Esophagus (tissue), 2 donors: ENCODE results near the gene GRM8. TPM values are rescaled to one million over a fixed set of nuclear protein-coding genes. Genes with fewer than 3 reads are reported as not detected.

Experiments
- H3K27ac ChIP-seq, 2 donors: one replicate each; pipeline ENCODE4 v1.5.1; 2013; ENCODE audit warnings: low read depth in 2 of 2, mild to moderate bottlenecking in 2 of 2, inconsistent platforms in 1 of 2, low read length in 1 of 2, moderate library complexity in 1 of 2
- H3K27me3 ChIP-seq, 2 donors: one replicate each; pipeline ENCODE4 v1.6.1; 2013; ENCODE audit warnings: low read length in 2 of 2, control low read depth in 1 of 2, mild to moderate bottlenecking in 1 of 2; ENCODE audit not compliant: insufficient read depth in 2 of 2, control insufficient read depth in 1 of 2
- H3K36me3 ChIP-seq, 2 donors: one replicate each; pipeline ENCODE4 v1.6.1; 2013; ENCODE audit warnings: low read length in 1 of 2; ENCODE audit not compliant: control insufficient read depth in 2 of 2, insufficient read depth in 2 of 2
- H3K4me1 ChIP-seq, 2 donors: one replicate each; pipeline ENCODE4 v1.6.1; 2013; ENCODE audit warnings: low read length in 1 of 2; ENCODE audit not compliant: control insufficient read depth in 2 of 2, insufficient read depth in 2 of 2
- H3K4me3 ChIP-seq, 2 donors: one replicate each; pipeline ENCODE4 v1.5.1; 2013; ENCODE audit warnings: low read length in 2 of 2, mild to moderate bottlenecking in 2 of 2, low read depth in 1 of 2, moderate library complexity in 1 of 2
- H3K9me3 ChIP-seq, 2 donors: one replicate each; pipeline ENCODE4 v1.6.1; 2013; ENCODE audit warnings: mild to moderate bottlenecking in 2 of 2, low read depth in 1 of 2, low read length in 1 of 2, moderate library complexity in 1 of 2; ENCODE audit not compliant: control insufficient read depth in 2 of 2, insufficient read depth in 1 of 2
- WGBS, 2 donors: extraction: QIAGEN DNeasy Blood & Tissue Kit; methylation state at CpG; one replicate each; pipeline ENCODE4 v1.1.7; 2013; 5-methylcytosine and 5-hydroxymethylcytosine counted together
- polyA plus RNA-seq, 2 donors: library from polyadenylated mRNA; stranded (reverse); fragments of 200-250 nt; gene quantifications; one replicate each; pipeline ENCODE4 v1.2.3, GENCODE V29; 2013
- donor health status: healthy with polysubstance abuse.
- donor health status: Bipolar disorder and iron deficiency.

Gene GRM8
- polyA plus RNA-seq, 2 donors: 0.19 TPM; not detected in 1

DNA sequence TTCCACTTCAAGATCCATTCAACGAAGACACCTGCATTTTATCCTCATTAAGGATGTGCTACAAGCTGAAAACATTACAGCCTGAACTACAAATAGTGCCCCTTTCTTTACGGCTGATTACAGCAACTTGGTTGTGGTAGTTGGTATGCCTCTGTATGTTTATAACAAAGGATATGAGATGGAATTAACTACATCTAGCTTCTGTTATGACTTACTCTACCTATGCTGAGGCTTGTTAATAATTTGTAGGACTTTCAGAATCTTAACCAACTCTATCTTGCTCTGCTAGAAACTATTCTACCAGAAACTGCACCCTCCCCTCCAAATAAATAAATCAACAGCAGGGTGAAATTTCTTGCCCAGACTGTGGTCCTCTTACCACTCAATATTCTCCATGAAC is 448.1 kb downstream of the GRM8 start:
- WGBS, 2 donors: 31 to 43% methylated on average over 2 of the region's 2 CpGs
- Histone ChIP-seq H3K36me3 (no peaks in the 10 kb centered on the region), H3K9me3 (peaks cover 0 to 2% of the 10 kb centered on the region in 2 donors), H3K27me3 (no peaks in the 10 kb centered on the region), H3K4me1 (no peaks in the 10 kb centered on the region), H3K4me3 (no peak overlapping the region), H3K27ac (no peak overlapping the region)

DNA sequence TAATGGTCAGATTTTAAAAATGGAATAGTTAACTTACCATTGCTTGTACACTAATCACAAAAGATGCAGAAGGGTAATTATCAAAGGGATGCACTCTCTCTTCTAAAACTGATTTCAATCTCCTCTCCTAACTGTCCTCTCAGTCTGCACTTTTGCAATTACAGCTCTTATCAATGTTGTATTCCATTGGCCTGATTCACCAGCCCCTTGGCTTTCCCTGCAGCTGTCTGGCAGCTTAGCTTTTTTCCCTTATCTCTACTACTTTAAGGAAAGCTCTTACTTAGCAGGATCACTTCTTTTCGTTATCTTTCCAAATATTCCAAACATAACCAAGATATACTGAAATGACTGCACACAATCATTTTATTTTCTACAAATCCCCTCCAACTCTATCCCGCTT is 448.8 kb downstream of the GRM8 start:
- Histone ChIP-seq H3K4me1 (no peaks in the 10 kb centered on the region), H3K4me3 (no peak overlapping the region), H3K27me3 (no peaks in the 10 kb centered on the region), H3K36me3 (no peaks in the 10 kb centered on the region), H3K9me3 (peaks cover 0 to 2% of the 10 kb centered on the region in 2 donors), H3K27ac (no peak overlapping the region)
- WGBS, 2 donors: 34 to 43% methylated on average over 2 of the region's 2 CpGs

DNA sequence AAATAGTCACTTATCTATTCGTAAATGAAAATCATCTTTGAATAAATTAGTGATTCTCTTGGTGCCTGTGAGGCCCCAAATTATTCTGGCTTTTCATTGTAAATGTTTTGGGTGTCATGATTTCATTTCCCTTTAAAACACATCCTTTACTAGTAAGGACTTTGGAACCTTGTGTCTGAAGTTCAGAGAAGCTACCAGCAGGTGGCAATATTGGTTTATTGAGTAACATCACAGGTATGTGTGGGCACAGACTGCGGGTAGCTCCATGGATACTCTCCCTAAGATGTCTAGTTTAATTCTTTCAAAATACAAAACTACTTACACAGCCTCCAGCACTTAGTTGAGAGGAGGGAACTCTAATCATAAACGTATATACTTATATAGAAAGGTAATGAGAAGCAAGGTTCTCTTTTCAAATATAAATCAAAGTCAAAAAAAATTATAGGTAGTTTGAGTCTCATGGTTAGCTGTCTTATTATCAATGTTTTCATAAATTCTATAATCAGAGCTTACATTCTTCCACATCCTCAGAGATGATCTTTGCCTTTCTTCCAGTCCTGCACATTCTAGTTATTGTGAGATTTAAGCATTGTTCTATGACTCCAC is 449.6 kb downstream of the GRM8 start:
- Histone ChIP-seq H3K4me1 (no peaks in the 10 kb centered on the region), H3K4me3 (no peak overlapping the region), H3K27me3 (no peaks in the 10 kb centered on the region), H3K27ac (no peak overlapping the region), H3K9me3 (peaks cover 0 to 2% of the 10 kb centered on the region in 2 donors), H3K36me3 (no peaks in the 10 kb centered on the region)
- 25 to 28% methylated on average over 3 of the region's 3 CpGs for WGBS, 2 donors

DNA sequence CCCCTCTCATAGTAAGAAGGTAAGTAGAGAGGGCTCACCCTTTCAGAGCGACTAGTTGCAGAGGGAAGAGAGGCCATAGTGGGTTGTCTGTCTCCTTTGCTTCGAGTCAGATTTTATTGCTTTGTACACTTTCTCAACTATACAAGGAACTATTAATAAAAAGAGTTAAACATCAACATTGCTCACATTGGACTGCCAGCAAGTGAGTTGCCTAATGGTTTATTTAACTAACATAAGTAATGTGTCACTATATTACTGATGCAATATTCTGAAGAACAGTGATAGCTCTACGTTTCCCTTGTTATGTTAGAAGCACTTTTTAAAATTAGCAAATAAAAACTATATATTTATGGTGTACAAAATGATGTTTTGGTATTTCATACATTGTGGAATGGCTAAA is 451.0 kb downstream of the GRM8 start:
- Histone ChIP-seq H3K36me3 (no peaks in the 10 kb centered on the region), H3K4me1 (no peaks in the 10 kb centered on the region), H3K27me3 (no peaks in the 10 kb centered on the region), H3K9me3 (peaks cover 0 to 2% of the 10 kb centered on the region in 2 donors), H3K4me3 (no peak overlapping the region), H3K27ac (no peak overlapping the region)
- 71 to 74% methylated on average over 3 of the region's 3 CpGs for WGBS, 2 donors

DNA sequence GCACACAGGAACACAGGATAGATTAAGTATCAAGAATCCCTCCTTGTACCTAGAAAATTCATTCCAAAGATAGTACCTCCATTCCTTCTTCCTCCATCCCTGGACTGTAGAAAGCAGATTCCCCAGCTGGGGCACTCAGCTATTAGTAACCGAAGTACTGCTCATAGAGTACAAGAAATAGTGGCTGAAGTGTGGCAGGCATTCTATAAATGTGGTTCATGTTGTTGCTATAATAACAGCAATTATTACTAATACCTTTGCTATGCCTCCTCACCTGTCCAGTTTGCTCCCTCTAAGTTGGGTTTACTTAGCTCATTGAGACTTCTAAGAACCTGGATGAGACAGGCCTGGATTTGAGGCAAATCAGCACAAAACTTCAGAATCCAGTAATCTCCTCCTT is 453.2 kb downstream of the GRM8 start:
- no peaks in the 10 kb centered on the region for H3K9me3 ChIP-seq
- no peak overlapping the region for H3K27ac ChIP-seq
- H3K36me3 ChIP-seq: no peaks in the 10 kb centered on the region
- 96 to 97% methylated on average over 1 of the region's 1 CpG for WGBS, 2 donors
- H3K4me3 ChIP-seq: no peak overlapping the region
- no peaks in the 10 kb centered on the region for H3K27me3 ChIP-seq
- H3K4me1 ChIP-seq: no peaks in the 10 kb centered on the region

DNA sequence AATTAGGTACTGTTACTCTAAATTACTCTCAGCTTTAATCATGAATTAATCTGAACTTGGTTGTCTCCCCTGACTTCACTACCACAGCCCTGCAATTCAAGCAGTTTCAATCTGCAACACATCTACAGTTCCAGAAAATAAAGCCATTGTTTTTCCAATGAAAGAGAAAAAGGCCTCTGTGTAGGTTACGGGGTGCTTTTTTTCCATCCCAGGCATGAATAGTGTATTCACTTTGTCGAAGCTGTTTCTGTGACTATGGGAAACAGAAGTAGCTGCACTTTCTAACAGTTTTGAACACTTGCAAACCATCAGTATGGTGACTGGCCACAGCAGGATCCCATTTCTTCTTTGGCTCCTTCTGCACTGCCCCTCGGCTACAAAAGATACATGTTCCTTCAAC is 460.2 kb downstream of the GRM8 start:
- Histone ChIP-seq H3K27ac (no peak overlapping the region), H3K36me3 (no peaks in the 10 kb centered on the region), H3K27me3 (no peaks in the 10 kb centered on the region), H3K4me3 (no peak overlapping the region), H3K9me3 (no peaks in the 10 kb centered on the region), H3K4me1 (no peaks in the 10 kb centered on the region)
- WGBS, 2 donors: 67 to 71% methylated on average over 3 of the region's 3 CpGs

DNA sequence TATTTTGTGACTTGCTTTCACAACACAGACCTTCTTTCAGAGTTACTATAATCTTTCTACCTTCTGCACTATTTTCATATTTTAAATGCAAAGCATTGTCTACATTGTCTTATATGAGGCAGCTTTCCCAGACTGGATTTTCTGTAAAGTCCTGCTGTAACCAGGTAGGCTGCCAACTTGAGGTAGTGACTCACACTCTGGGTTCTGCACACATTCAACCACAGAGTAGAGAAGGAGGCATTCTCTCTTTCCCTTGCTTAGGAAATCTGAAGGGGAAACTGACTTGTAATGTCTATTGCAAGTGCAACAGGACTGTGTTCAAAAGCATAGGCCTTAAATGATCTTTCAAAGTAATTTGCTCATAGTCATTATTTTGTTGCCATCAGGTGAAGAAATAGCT is 461.4 kb downstream of the GRM8 start:
- Histone ChIP-seq H3K27ac (no peak overlapping the region), H3K4me3 (no peak overlapping the region), H3K27me3 (no peaks in the 10 kb centered on the region), H3K36me3 (no peaks in the 10 kb centered on the region), H3K4me1 (no peaks in the 10 kb centered on the region), H3K9me3 (no peaks in the 10 kb centered on the region)

DNA sequence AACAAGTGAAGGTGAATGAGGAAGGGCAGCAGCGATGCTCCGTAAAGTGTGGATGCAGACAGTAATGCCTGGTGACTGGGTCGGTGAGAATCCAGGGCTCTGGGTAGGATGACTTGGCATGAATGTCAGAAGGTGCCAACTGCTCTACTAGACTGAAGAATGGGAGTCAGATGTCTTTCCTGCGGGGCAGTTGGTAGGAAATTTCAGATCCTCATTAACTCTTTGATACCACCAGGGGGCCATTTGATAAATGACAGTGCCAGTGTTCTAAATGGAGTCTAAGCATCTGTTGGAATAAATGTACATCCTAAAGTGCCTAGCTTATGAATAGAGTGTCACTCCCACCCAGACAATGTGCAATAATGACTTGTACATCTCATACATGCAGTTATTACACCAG is 462.0 kb downstream of the GRM8 start:
- Histone ChIP-seq H3K27me3 (no peaks in the 10 kb centered on the region), H3K27ac (no peak overlapping the region), H3K9me3 (no peaks in the 10 kb centered on the region), H3K4me3 (no peak overlapping the region), H3K4me1 (no peaks in the 10 kb centered on the region), H3K36me3 (no peaks in the 10 kb centered on the region)
- WGBS, 2 donors: 79 to 81% methylated on average over 4 of the region's 4 CpGs

DNA sequence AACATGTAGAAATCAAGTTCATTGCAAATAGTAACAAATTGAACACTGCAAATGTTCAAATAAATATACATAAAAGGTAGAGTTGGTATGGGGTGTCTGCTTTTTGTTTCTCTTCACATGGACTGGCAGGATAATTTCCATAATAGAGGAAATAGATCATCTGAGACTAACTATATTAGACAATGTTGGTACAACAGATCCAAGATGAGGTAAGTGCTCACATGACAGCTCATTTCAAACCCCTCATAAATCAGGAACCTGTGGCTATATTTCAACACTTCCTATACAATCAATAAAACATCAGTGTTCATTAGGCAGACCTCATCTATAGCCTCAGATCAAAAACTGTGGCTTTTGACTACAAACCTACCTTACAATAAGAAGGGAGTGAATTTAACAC is 469.1 kb downstream of the GRM8 start:
- no peaks in the 10 kb centered on the region for H3K9me3 ChIP-seq
- H3K36me3 ChIP-seq: no peaks in the 10 kb centered on the region
- no peak overlapping the region for H3K4me3 ChIP-seq
- H3K27ac ChIP-seq: no peak overlapping the region
- no peaks in the 10 kb centered on the region for H3K27me3 ChIP-seq
- no peaks in the 10 kb centered on the region for H3K4me1 ChIP-seq

DNA sequence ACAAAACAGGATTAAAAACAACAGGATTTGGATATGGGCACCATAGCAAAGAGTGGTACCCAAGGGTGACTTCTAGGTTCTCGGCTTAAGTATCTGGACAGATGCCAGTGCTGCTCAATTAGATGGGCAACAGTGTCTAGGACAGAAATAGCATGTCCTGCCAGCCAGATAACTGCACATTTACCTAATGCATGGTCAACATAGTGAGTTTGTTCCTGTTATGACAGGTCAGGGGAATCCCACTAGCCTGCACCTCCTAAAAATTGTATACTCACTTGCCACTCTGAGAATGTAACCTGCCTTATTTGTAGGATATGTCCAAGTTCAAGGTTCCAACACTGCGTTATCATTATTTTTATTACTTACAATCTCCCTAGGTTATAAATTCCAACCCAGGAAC is 471.7 kb downstream of the GRM8 start:
- H3K4me3 ChIP-seq: no peak overlapping the region
- no peaks in the 10 kb centered on the region for H3K4me1 ChIP-seq
- no peaks in the 10 kb centered on the region for H3K36me3 ChIP-seq
- no peak overlapping the region for H3K27ac ChIP-seq
- 83 to 91% methylated on average over 2 of the region's 2 CpGs for WGBS, 2 donors
- no peaks in the 10 kb centered on the region for H3K27me3 ChIP-seq
- H3K9me3 ChIP-seq: no peaks in the 10 kb centered on the region
